Stomach (tissue), 9 donors: ENCODE data around the gene ANKRD31. TPM values are rescaled to one million over a fixed set of nuclear protein-coding genes. Genes with fewer than 3 reads are reported as not detected.

Experiments used
- DNase-seq, 2 donors: peaks; one replicate each; pipeline versions ENCODE4 v3.0.0 to v3.0.0-alpha.2; 2013 to 2019
- H3K27ac ChIP-seq, 5 donors: fragments of 200-600 bp in 4 of 5; sonication (generic) in 4 of 5; one replicate each; pipeline ENCODE4 v1.5.1; 2013 to 2019; ENCODE audit warnings: mild to moderate bottlenecking in 1 of 5, moderate library complexity in 1 of 5
- H3K27me3 ChIP-seq, 3 donors: fragments of 200-600 bp; sonication (generic); one replicate each; pipeline ENCODE4 v1.5.1; 2017 to 2019; ENCODE audit warnings: mixed run types in 1 of 3
- H3K36me3 ChIP-seq, 4 donors: fragments of 200-600 bp; sonication (generic); 1 replicate in 3 of 4; 2 replicates in 1 of 4; pipeline ENCODE4 v1.5.1; 2016 to 2019
- H3K4me1 ChIP-seq, 4 donors: fragments of 200-600 bp; sonication (generic); one replicate each; pipeline ENCODE4 v1.5.1; 2016 to 2019
- H3K4me3 ChIP-seq, 4 donors: fragments of 200-600 bp; sonication (generic) in 3 of 4; one replicate each; pipeline ENCODE4 v1.5.1; 2016 to 2019; ENCODE audit warnings: mild to moderate bottlenecking in 1 of 4
- H3K9me3 ChIP-seq, 4 donors: fragments of 200-600 bp; sonication (generic); one replicate each; pipeline ENCODE4 v1.5.1; 2016 to 2019
- CTCF ChIP-seq, 7 experiments: fragments of 450-650 bp in 4 of 7; fragments of 200-600 bp in 3 of 7; sonication (generic) in 3 of 7; IDR thresholded peaks; one replicate each; pipeline ENCODE4 v1.5.1; 2016 to 2019; ENCODE audit warnings: antibody characterized with exemption in 7 of 7, control low read depth in 2 of 7, mild to moderate bottlenecking in 1 of 7
- EP300 ChIP-seq: sonication (generic); formaldehyde crosslinking; IDR thresholded peaks from one replicate; pipeline ENCODE4 v1.6.1; 2017; ENCODE audit warnings: antibody characterized with exemption
- POLR2A ChIP-seq, 4 donors: fragments of 450-650 bp; IDR thresholded peaks; one replicate each; pipeline ENCODE4 v1.6.1; 2016; ENCODE audit warnings: antibody characterized with exemption in 4 of 4, control low read depth in 2 of 4, mild to moderate bottlenecking in 1 of 4, moderate library complexity in 1 of 4
- POLR2AphosphoS5 ChIP-seq, 3 donors: sonication (generic); formaldehyde crosslinking; IDR thresholded peaks; one replicate each; pipeline ENCODE4 v1.6.1; 2016; ENCODE audit warnings: antibody characterized with exemption in 3 of 3
- WGBS, 5 donors: extraction: QIAGEN DNeasy Blood & Tissue Kit in 3 of 5; methylation state at CpG; one replicate each; pipeline versions ENCODE4 v1.1.5 to v1.1.7; 2013 to 2018; 5-methylcytosine and 5-hydroxymethylcytosine counted together
- intact Hi-C: fragments of 100-400 bp; cut with DNase I; formaldehyde crosslinking; loops from one replicate; pipeline ENCODE4 v1.15.1; 2023; ENCODE audit warnings: low total_unique reads
- polyA plus RNA-seq, 3 donors: library from polyadenylated mRNA; stranded (reverse); fragments of 200-250 nt; gene quantifications; one replicate each; pipeline ENCODE4 v1.2.3, GENCODE V29; 2013
- total RNA-seq, 5 donors: library from RNA; depleted of rRNA; stranded (reverse); fragments of >200 nt; gene quantifications; one replicate each; pipeline versions ENCODE4 v1.1.0 to v1.2.3, GENCODE V29; 2014 to 2016
- donor health status: healthy with polysubstance abuse.
- donor health status: Bipolar disorder and iron deficiency.
- donor health status: healthy.

The ANKRD31 gene
- total and polyA plus RNA-seq, 8 donors, result 0.08 to 1.1 (median 0.14) TPM; not detected in 5

GRCh38 chr5:75052192-75053053 is 184.3 kb downstream of the ANKRD31 start, which contains the start of gene GCNT4:
TSS of gene GCNT4 (minus strand) at chr5:75052558. CDS start at chr5:75030037, 22,521 bp downstream.
- TF ChIP-seq POLR2AphosphoS5 (IDR thresholded peaks at IDR 0.05) (peak in 1 of 3 donors; percentile 9), CTCF (IDR thresholded peaks at IDR 0.05) (no peak)
- peaks cover 0 to 23% (median 0%) of the 10 kb centered on the region in 3 donors for H3K27me3 ChIP-seq
- intact Hi-C loops, result no loop called here
- peaks cover 26 to 62% (median 56%) of the 10 kb centered on the region in 4 donors for H3K4me1 ChIP-seq
- peak; percentile 52 to 78 for DNase-seq
- 0 to 2% (median 1%) methylated on average over 16 to 74 of the region's 74 CpGs for WGBS, 5 donors
- no peaks in the 10 kb centered on the region for H3K36me3 ChIP-seq
- peak within 1 kb of the TSS; percentile 91 to 98 (median 96) for H3K27ac ChIP-seq
- peak within 1 kb of the TSS; percentile 80 to 90 (median 86) for H3K4me3 ChIP-seq
- no peaks in the 10 kb centered on the region for H3K9me3 ChIP-seq

- Histone ChIP-seq H3K4me3 (peak overlapping the region; percentile 80 to 90 (median 86)), H3K4me1 (peaks cover 26 to 65% (median 59%) of the 10 kb centered on the region in 4 donors), H3K27me3 (peaks cover 0 to 23% (median 0%) of the 10 kb centered on the region in 3 donors), H3K9me3 (no peaks in the 10 kb centered on the region), H3K36me3 (peaks cover 0 to 6% (median 6%) of the 10 kb centered on the region in 4 donors), H3K27ac (peak overlapping the region; percentile 62 to 98 (median 96))
- intact Hi-C loops, result no loop called here
- DNase-seq, result peak; percentile 70 to 81
- TF ChIP-seq POLR2AphosphoS5 (IDR thresholded peaks at IDR 0.05) (peak in 1 of 3 donors; percentile 26), EP300 (no peak)
- WGBS, 5 donors, result 29 to 56% (median 39%) methylated on average over 7 of the region's 7 CpGs
Measured at GRCh38 chr5:75051217-75051751, 185.4 kb downstream of the ANKRD31 start.

- Histone ChIP-seq H3K36me3 (peaks cover 0 to 14% (median 14%) of the 10 kb centered on the region in 4 donors), H3K4me3 (peak overlapping the region; percentile 80 to 90 (median 86)), H3K27ac (peak overlapping the region; percentile 62 to 98 (median 96)), H3K27me3 (peaks cover 0 to 23% (median 0%) of the 10 kb centered on the region in 3 donors), H3K9me3 (no peaks in the 10 kb centered on the region), H3K4me1 (peaks cover 26 to 65% (median 59%) of the 10 kb centered on the region in 4 donors)
- peak in 3 of 7 experiments; percentile 7 to 23 (median 15) for TF ChIP-seq CTCF (IDR thresholded peaks at IDR 0.05)
- TF ChIP-seq EP300, result no peak
- peak in 1 of 2 donors; percentile 69 for DNase-seq
- 63 to 71% (median 68%) methylated on average over 11 of the region's 11 CpGs for WGBS, 5 donors
- intact Hi-C loops, result no loop called here
Measured at GRCh38 chr5:75050415-75050814, 186.3 kb downstream of the ANKRD31 start.

GRCh38 chr5:75049456-75050351 is 187.0 kb downstream of the ANKRD31 start:
- peaks cover 0 to 23% (median 0%) of the 10 kb centered on the region in 3 donors for H3K27me3 ChIP-seq
- WGBS, 5 donors, result 35 to 49% (median 45%) methylated on average over 11 of the region's 11 CpGs
- peak overlapping the region in 1 of 4 donors; percentile 89 for H3K4me3 ChIP-seq
- TF ChIP-seq POLR2A (IDR thresholded peaks at IDR 0.05) (no peak), CTCF (IDR thresholded peaks at IDR 0.05) (peak in 5 of 7 experiments; percentile 53 to 76 (median 63)), POLR2AphosphoS5 (IDR thresholded peaks at IDR 0.05) (peak in 2 of 3 donors; percentile 19 to 70), EP300 (no peak)
- H3K36me3 ChIP-seq, result peaks cover 0 to 21% (median 19%) of the 10 kb centered on the region in 4 donors
- no peaks in the 10 kb centered on the region for H3K9me3 ChIP-seq
- H3K27ac ChIP-seq, result peak overlapping the region in 4 of 5 donors; percentile 95 to 98 (median 96)
- intact Hi-C loops, result no loop called here
- H3K4me1 ChIP-seq, result peaks cover 26 to 65% (median 57%) of the 10 kb centered on the region in 4 donors
- DNase-seq, result peak; percentile 70 to 87
